Ovary (tissue), 9 donors: ENCODE data around the gene FRY. TPM values are rescaled to one million over a fixed set of nuclear protein-coding genes. Genes with fewer than 3 reads are reported as not detected.

Experiments used
- DNase-seq, 5 donors: peaks; one replicate each; pipeline ENCODE4 v3.0.0-alpha.2; 2019 to 2020
- H3K27ac ChIP-seq, 2 donors: fragments of 200-600 bp; one replicate each; pipeline versions ENCODE4 v1.5.1 to v1.8.0; 2019 to 2022
- H3K27me3 ChIP-seq: fragments of 200-600 bp; one replicate; pipeline ENCODE4 v1.8.0; 2022
- H3K36me3 ChIP-seq: fragments of 200-600 bp; sonication (generic); one replicate; pipeline ENCODE4 v1.5.1; 2019
- H3K4me1 ChIP-seq: one replicate; pipeline ENCODE4 v1.8.1; 2013; ENCODE audit warnings: mild to moderate bottlenecking, moderate library complexity; ENCODE audit not compliant: insufficient read depth
- H3K4me3 ChIP-seq: fragments of 200-600 bp; sonication (generic); one replicate; pipeline ENCODE4 v1.5.1; 2017
- H3K9me3 ChIP-seq, 2 donors: fragments of 200-600 bp in 1 of 2; sonication (generic) in 1 of 2; one replicate each; pipeline versions ENCODE4 v1.5.1 to v1.8.1; 2013 to 2019; ENCODE audit warnings: mild to moderate bottlenecking in 1 of 2, moderate library complexity in 1 of 2
- CTCF ChIP-seq, 3 donors: fragments of 450-650 bp in 2 of 3; fragments of 200-600 bp in 1 of 3; IDR thresholded peaks; one replicate each; pipeline versions ENCODE4 v1.5.1 to v1.8.0; 2016 to 2022; ENCODE audit warnings: antibody characterized with exemption in 3 of 3, mild to moderate bottlenecking in 1 of 3
- EP300 ChIP-seq: sonication (generic); formaldehyde crosslinking; IDR thresholded peaks from one replicate; pipeline ENCODE4 v1.6.1; 2017; ENCODE audit warnings: antibody characterized with exemption
- POLR2A ChIP-seq: fragments of 450-650 bp; IDR thresholded peaks from one replicate; pipeline ENCODE4 v1.6.1; 2017; ENCODE audit warnings: antibody characterized with exemption, mild to moderate bottlenecking, moderate library complexity
- WGBS, 3 donors: extraction: QIAGEN DNeasy Blood & Tissue Kit in 1 of 3; methylation state at CpG; one replicate each; pipeline versions ENCODE4 v1.1.5 to v1.1.7; 2013 to 2017; 5-methylcytosine and 5-hydroxymethylcytosine counted together
- intact Hi-C, 4 donors: fragments of 100-400 bp; cut with DNase I; formaldehyde crosslinking; loops; one replicate each; pipeline versions ENCODE4 v1.11.0 to v1.15.1; 2022 to 2023
- polyA plus RNA-seq, 2 donors: library from polyadenylated mRNA; stranded (reverse); fragments of 200-250 nt in 1 of 2; fragments of 350-450 nt in 1 of 2; fragmentation: Illumina TruSeq in 1 of 2; extraction: RNeasy Lipid Tissue Mini Kit (QIAGEN cat#74804) in 1 of 2; gene quantifications; one replicate each; pipeline ENCODE4 v1.2.3, GENCODE V29; 2013 to 2014
- total RNA-seq, 7 donors: library from RNA; depleted of rRNA in 2 of 7; stranded (reverse); fragments of >200 nt in 2 of 7; fragmentation: NEBNext Ultra II Directional in 3 of 7; extraction: Animal tissue kit (Norgen Biotek cat#: 25700) in 3 of 7; gene quantifications; one replicate each; pipeline versions ENCODE4 v1.1.0 to v1.2.4, GENCODE V29; 2016 to 2023
- donor health status: DM: no; HTN: no; CAD: no; lungs with moderate emphysema.
- donor health status: DM: no; HTN: no; CAD: no.
- donor health status: Bipolar disorder and iron deficiency.
- donor health status: DM: yes; HTN: yes; CAD: no.
- donor health status: DM: no; HTN: no; CAD: no.
- donor health status: DM: yes; HTN: yes; CAD: no.

The FRY gene
- total and polyA plus RNA-seq, 9 donors = 11.6 to 36.7 (median 19.4) TPM

DNA sequence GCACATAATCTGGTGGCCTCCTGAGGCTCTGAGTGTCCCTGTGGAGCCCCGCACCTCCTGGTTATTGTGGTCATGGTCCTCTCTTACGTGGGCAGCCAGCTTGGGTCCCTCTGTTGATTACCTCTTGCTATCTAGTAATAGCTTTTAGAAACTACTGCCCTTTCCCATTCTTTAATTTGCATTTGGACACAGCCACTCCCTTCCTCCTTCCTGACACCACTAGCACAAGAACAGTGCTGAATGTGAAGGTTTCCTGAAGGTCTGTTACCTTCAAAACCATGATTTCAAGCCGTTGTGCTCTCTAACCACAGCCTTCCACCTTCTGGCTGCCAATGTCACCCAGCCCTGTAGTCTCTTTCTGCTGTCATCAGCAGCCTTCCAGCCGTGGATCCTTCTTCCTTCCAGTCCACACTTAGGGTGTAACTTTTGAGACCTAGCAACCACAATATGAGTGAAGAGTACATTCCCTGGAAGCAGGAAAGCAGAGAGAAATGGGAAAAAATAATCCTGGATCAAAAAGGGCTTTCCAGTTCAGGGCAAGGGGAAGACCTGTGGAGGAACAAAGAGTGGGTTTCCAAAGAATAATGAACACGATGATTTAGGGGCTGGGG lies 130.9 kb downstream of the FRY start:
- no peak for DNase-seq
- H3K27me3 ChIP-seq = no peaks in the 10 kb centered on the region
- no peaks in the 10 kb centered on the region for H3K9me3 ChIP-seq
- intact Hi-C loops = loop anchor here in 1 of 4 donors (1.0 kb wide), 1 partner anchor 13 kb away; no protein-coding TSS in a partner anchor
- no peak overlapping the region for H3K27ac ChIP-seq
- H3K4me3 ChIP-seq = no peak overlapping the region
- 91% methylated on average over 5 of the region's 5 CpGs for WGBS, 3 donors
- no peaks in the 10 kb centered on the region for H3K4me1 ChIP-seq
- TF ChIP-seq CTCF (IDR thresholded peaks at IDR 0.05) (no peak), EP300 (no peak), POLR2A (no peak)
- H3K36me3 ChIP-seq = no peaks in the 10 kb centered on the region

DNA sequence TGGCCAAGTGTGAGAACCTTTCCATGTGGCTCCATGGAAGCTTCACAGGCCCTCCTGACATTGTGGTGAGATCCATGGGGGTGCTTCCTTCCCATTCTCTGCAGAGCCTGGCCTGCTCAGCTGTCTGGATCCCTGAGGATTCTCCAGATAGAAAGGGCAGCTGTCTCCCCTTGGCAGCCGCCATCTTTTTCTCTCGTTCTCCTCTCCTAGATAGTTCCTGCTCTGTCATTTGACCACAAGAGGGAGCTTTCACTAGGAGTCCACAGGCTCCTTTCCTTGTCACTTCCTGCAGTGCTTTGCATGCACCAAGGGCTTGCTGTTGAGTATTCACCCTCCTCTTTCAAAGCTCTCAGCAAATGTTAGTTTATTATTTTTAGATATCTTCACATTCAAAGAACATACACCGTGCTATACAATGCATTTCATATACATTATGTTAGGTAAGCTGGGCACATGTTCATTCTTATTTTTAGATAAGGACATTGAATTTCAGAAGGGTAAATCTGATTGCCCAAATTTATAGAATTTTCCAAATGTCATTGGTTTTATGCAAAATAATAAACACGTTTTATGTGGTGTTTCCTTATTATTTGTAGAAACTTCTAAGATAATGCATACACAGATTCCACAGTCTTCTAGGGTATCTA lies 133.2 kb downstream of the FRY start:
- intact Hi-C loops = no loop called here
- H3K27ac ChIP-seq = no peak overlapping the region
- no peak for TF ChIP-seq CTCF (IDR thresholded peaks at IDR 0.05)
- TF ChIP-seq POLR2A = no peak
- no peak for TF ChIP-seq EP300

DNA sequence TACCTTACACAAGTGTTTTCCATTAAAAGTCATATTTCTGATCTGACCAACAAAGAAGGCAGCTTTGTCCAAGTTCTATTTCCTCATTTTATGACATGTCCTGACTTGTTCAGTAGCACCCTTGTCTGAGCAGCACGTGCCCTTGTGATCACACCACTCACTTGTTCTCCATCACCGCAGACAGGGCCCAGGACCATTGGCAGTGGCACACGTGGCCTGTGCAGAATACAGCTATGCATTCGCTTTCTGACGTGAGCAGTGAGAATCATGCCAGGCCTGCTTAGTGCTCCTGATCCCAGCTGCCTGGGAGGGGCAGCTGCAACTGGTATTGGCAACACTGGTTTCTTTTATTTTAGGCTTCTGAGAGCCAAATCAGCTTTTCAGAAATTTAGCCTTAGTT lies 134.2 kb downstream of the FRY start:
- TF ChIP-seq POLR2A = no peak
- TF ChIP-seq CTCF (IDR thresholded peaks at IDR 0.05) = no peak
- TF ChIP-seq EP300 = no peak
- no peaks in the 10 kb centered on the region for H3K9me3 ChIP-seq
- no peak overlapping the region for H3K27ac ChIP-seq
- H3K27me3 ChIP-seq = no peaks in the 10 kb centered on the region
- WGBS, 3 donors = 77 to 94% (median 91%) methylated on average over 5 of the region's 5 CpGs
- no peaks in the 10 kb centered on the region for H3K36me3 ChIP-seq
- DNase-seq = no peak
- no peak overlapping the region for H3K4me3 ChIP-seq
- intact Hi-C loops = no loop called here
- no peaks in the 10 kb centered on the region for H3K4me1 ChIP-seq

More for the DNA sequence above, 133.2 kb downstream of the FRY start:
- no peak for DNase-seq
- WGBS, 3 donors = 81 to 90% (median 87%) methylated on average over 4 of the region's 4 CpGs
- no peaks in the 10 kb centered on the region for H3K36me3 ChIP-seq
- H3K27me3 ChIP-seq = no peaks in the 10 kb centered on the region
- H3K4me1 ChIP-seq = no peaks in the 10 kb centered on the region
- no peak overlapping the region for H3K4me3 ChIP-seq
- H3K9me3 ChIP-seq = no peaks in the 10 kb centered on the region

GRCh38 chr13:32168131-32168530 lies 136.6 kb downstream of the FRY start:
- intact Hi-C loops = no loop called here
- 64 to 71% (median 69%) methylated on average over 1 of the region's 1 CpG for WGBS, 3 donors
- TF ChIP-seq CTCF (IDR thresholded peaks at IDR 0.05) = no peak
- no peak for TF ChIP-seq EP300
- TF ChIP-seq POLR2A = no peak

More at GRCh38 chr13:32168131-32168530, 136.6 kb downstream of the FRY start:
- H3K36me3 ChIP-seq = no peaks in the 10 kb centered on the region
- no peak for DNase-seq
- H3K9me3 ChIP-seq = no peaks in the 10 kb centered on the region
- no peaks in the 10 kb centered on the region for H3K27me3 ChIP-seq
- H3K4me1 ChIP-seq = no peaks in the 10 kb centered on the region
- no peak overlapping the region for H3K4me3 ChIP-seq
- H3K27ac ChIP-seq = no peak overlapping the region
